Stomach (tissue), 9 donors: ENCODE measurements around the gene LAD1. TPM values are rescaled to one million over a fixed set of nuclear protein-coding genes. Genes with fewer than 3 reads are reported as not detected.
A peak's percentile ranks its signal among the peaks of the same experiment; 100 is the strongest.

Experiments used
- DNase-seq, 2 donors: peaks; one replicate each; pipeline versions ENCODE4 v3.0.0 to v3.0.0-alpha.2; 2013 to 2019
- H3K27ac ChIP-seq, 5 donors: fragments of 200-600 bp in 4 of 5; sonication (generic) in 4 of 5; one replicate each; pipeline ENCODE4 v1.5.1; 2013 to 2019; ENCODE audit warnings: mild to moderate bottlenecking in 1 of 5, moderate library complexity in 1 of 5
- H3K27me3 ChIP-seq, 3 donors: fragments of 200-600 bp; sonication (generic); one replicate each; pipeline ENCODE4 v1.5.1; 2017 to 2019; ENCODE audit warnings: mixed run types in 1 of 3
- H3K36me3 ChIP-seq, 4 donors: fragments of 200-600 bp; sonication (generic); 1 replicate in 3 of 4; 2 replicates in 1 of 4; pipeline ENCODE4 v1.5.1; 2016 to 2019
- H3K4me1 ChIP-seq, 4 donors: fragments of 200-600 bp; sonication (generic); one replicate each; pipeline ENCODE4 v1.5.1; 2016 to 2019
- H3K4me3 ChIP-seq, 4 donors: fragments of 200-600 bp; sonication (generic) in 3 of 4; one replicate each; pipeline ENCODE4 v1.5.1; 2016 to 2019; ENCODE audit warnings: mild to moderate bottlenecking in 1 of 4
- H3K9me3 ChIP-seq, 4 donors: fragments of 200-600 bp; sonication (generic); one replicate each; pipeline ENCODE4 v1.5.1; 2016 to 2019
- EP300 ChIP-seq: sonication (generic); formaldehyde crosslinking; IDR thresholded peaks from one replicate; pipeline ENCODE4 v1.6.1; 2017; ENCODE audit warnings: antibody characterized with exemption
- POLR2A ChIP-seq, 4 donors: fragments of 450-650 bp; IDR thresholded peaks; one replicate each; pipeline ENCODE4 v1.6.1; 2016; ENCODE audit warnings: antibody characterized with exemption in 4 of 4, control low read depth in 2 of 4, mild to moderate bottlenecking in 1 of 4, moderate library complexity in 1 of 4
- POLR2AphosphoS5 ChIP-seq, 3 donors: sonication (generic); formaldehyde crosslinking; IDR thresholded peaks; one replicate each; pipeline ENCODE4 v1.6.1; 2016; ENCODE audit warnings: antibody characterized with exemption in 3 of 3
- WGBS, 5 donors: extraction: QIAGEN DNeasy Blood & Tissue Kit in 3 of 5; methylation state at CpG; one replicate each; pipeline versions ENCODE4 v1.1.5 to v1.1.7; 2013 to 2018; 5-methylcytosine and 5-hydroxymethylcytosine counted together
- intact Hi-C: fragments of 100-400 bp; cut with DNase I; formaldehyde crosslinking; loops from one replicate; pipeline ENCODE4 v1.15.1; 2023; ENCODE audit warnings: low total_unique reads
- polyA plus RNA-seq, 3 donors: library from polyadenylated mRNA; stranded (reverse); fragments of 200-250 nt; gene quantifications; one replicate each; pipeline ENCODE4 v1.2.3, GENCODE V29; 2013
- total RNA-seq, 5 donors: library from RNA; depleted of rRNA; stranded (reverse); fragments of >200 nt; gene quantifications; one replicate each; pipeline versions ENCODE4 v1.1.0 to v1.2.3, GENCODE V29; 2014 to 2016
- TF ChIP-seq, protein P1 (sequence below), 7 experiments: fragments of 450-650 bp in 4 of 7; fragments of 200-600 bp in 3 of 7; sonication (generic) in 3 of 7; IDR thresholded peaks; one replicate each; pipeline ENCODE4 v1.5.1; 2016 to 2019; ENCODE audit warnings: antibody characterized with exemption in 7 of 7, control low read depth in 2 of 7, mild to moderate bottlenecking in 1 of 7
- donor health status: healthy with polysubstance abuse.
- donor health status: Bipolar disorder and iron deficiency.
- donor health status: healthy.

The LAD1 gene
- total and polyA plus RNA-seq, 8 donors, result 23.7 to 151 (median 50.9) TPM

DNA sequence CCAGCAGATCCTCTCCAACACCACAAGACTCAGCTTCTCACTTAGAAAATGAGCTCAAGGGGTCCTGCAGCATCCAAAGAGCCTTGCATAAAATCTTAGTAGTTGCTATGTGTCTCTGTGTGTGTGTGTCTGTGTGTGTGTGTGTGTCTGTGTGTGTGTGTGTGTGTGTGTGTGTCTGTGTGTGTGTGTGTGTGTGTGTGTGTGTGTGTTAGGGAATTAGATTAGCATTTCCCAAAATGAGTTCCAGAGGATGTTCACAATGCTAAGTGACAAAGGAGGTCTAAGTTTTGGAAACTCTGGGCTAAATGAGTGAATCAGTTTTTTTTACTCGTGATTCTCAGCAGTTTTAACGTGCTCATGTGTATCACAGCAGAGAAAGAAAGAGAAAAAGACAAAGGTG lies 52.1 kb downstream of the LAD1 start:
- H3K36me3 ChIP-seq, result no peaks in the 10 kb centered on the region
- DNase-seq, result no peak
- no peak for TF ChIP-seq EP300
- TF ChIP-seq POLR2AphosphoS5 (IDR thresholded peaks at IDR 0.05), result no peak
- TF ChIP-seq POLR2A (IDR thresholded peaks at IDR 0.05), result no peak
- TF ChIP-seq, protein P1, sequence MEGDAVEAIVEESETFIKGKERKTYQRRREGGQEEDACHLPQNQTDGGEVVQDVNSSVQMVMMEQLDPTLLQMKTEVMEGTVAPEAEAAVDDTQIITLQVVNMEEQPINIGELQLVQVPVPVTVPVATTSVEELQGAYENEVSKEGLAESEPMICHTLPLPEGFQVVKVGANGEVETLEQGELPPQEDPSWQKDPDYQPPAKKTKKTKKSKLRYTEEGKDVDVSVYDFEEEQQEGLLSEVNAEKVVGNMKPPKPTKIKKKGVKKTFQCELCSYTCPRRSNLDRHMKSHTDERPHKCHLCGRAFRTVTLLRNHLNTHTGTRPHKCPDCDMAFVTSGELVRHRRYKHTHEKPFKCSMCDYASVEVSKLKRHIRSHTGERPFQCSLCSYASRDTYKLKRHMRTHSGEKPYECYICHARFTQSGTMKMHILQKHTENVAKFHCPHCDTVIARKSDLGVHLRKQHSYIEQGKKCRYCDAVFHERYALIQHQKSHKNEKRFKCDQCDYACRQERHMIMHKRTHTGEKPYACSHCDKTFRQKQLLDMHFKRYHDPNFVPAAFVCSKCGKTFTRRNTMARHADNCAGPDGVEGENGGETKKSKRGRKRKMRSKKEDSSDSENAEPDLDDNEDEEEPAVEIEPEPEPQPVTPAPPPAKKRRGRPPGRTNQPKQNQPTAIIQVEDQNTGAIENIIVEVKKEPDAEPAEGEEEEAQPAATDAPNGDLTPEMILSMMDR (IDR thresholded peaks at IDR 0.05), result no peak
- 16 to 31% (median 23%) methylated on average over 2 of the region's 2 CpGs for WGBS, 5 donors
- H3K27me3 ChIP-seq, result peaks cover 0 to 23% (median 10%) of the 10 kb centered on the region in 3 donors
- no peak overlapping the region for H3K4me3 ChIP-seq
- intact Hi-C loops, result no loop called here
- H3K27ac ChIP-seq, result no peak overlapping the region
- H3K9me3 ChIP-seq, result peaks cover 0 to 6% (median 2%) of the 10 kb centered on the region in 4 donors
- H3K4me1 ChIP-seq, result no peaks in the 10 kb centered on the region

DNA sequence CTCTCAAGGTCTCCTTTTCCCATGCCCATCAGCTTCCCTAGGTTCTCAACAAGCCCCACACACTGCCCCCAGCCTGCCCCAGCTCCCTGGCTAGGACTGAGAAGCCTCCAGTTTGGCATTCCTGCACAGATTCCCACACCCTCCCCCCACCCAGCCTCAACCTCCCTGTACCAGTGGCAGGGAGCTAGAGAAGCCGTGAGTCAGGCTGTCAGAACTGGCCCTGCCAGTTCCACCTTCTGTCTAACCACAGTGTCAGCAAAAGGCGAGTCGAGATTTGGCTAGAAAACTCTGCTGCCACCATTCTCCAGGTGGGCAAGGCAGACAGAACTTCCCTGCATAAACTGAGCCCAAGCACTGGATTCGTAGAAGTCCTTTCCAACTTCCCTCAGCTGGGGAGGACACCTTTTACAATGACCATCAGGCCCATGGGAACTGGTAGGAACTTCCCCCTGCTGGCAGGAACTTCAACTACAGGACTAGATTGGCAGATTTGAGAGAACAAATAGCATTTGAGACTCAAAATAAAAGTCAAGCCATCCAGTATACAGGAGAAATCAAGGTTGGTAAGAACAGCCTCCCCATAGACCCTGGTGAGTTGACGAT lies 52.7 kb downstream of the LAD1 start:
- intact Hi-C loops, result no loop called here
- Histone ChIP-seq H3K4me1 (no peaks in the 10 kb centered on the region), H3K9me3 (peaks cover 0 to 8% (median 4%) of the 10 kb centered on the region in 4 donors), H3K4me3 (no peak overlapping the region), H3K36me3 (no peaks in the 10 kb centered on the region), H3K27me3 (peaks cover 0 to 23% (median 10%) of the 10 kb centered on the region in 3 donors), H3K27ac (no peak overlapping the region)
- 29 to 52% (median 46%) methylated on average over 4 to 5 of the region's 5 CpGs for WGBS, 5 donors
- DNase-seq, result peak; percentile 57 to 64
- no peak for TF ChIP-seq POLR2A (IDR thresholded peaks at IDR 0.05)
- TF ChIP-seq EP300, result no peak
- TF ChIP-seq POLR2AphosphoS5 (IDR thresholded peaks at IDR 0.05), result no peak
- TF ChIP-seq, protein P1 (IDR thresholded peaks at IDR 0.05), result peak in 5 of 7 experiments; percentile 35 to 43 (median 37)

DNA sequence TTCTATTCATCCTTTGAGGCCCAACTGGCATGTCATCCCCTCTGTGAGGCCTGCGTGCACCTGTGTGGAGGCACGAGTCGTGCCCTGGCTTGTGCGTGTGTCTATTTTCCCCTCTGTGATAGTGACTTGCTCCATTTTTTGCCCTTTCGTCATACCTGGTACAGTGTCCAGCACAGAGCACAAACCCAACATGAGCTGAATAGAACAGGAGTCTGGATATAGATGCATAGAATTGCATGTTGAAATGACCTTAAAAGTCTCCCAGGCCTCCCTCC lies 54.1 kb downstream of the LAD1 start:
- Histone ChIP-seq H3K9me3 (peaks cover 0 to 8% (median 4%) of the 10 kb centered on the region in 4 donors), H3K4me1 (no peaks in the 10 kb centered on the region), H3K27me3 (peaks cover 0 to 18% (median 10%) of the 10 kb centered on the region in 3 donors), H3K27ac (no peak overlapping the region), H3K4me3 (no peak overlapping the region), H3K36me3 (no peaks in the 10 kb centered on the region)
- TF ChIP-seq POLR2AphosphoS5 (IDR thresholded peaks at IDR 0.05) (no peak), POLR2A (IDR thresholded peaks at IDR 0.05) (no peak), EP300 (no peak)
- TF ChIP-seq, protein P1 (IDR thresholded peaks at IDR 0.05), result no peak
- whole genome bisulfite sequencing, 5 donors, result 74 to 95% (median 94%) methylated on average over 5 of the region's 5 CpGs
- intact Hi-C loops, result no loop called here
- no peak for DNase-seq

DNA sequence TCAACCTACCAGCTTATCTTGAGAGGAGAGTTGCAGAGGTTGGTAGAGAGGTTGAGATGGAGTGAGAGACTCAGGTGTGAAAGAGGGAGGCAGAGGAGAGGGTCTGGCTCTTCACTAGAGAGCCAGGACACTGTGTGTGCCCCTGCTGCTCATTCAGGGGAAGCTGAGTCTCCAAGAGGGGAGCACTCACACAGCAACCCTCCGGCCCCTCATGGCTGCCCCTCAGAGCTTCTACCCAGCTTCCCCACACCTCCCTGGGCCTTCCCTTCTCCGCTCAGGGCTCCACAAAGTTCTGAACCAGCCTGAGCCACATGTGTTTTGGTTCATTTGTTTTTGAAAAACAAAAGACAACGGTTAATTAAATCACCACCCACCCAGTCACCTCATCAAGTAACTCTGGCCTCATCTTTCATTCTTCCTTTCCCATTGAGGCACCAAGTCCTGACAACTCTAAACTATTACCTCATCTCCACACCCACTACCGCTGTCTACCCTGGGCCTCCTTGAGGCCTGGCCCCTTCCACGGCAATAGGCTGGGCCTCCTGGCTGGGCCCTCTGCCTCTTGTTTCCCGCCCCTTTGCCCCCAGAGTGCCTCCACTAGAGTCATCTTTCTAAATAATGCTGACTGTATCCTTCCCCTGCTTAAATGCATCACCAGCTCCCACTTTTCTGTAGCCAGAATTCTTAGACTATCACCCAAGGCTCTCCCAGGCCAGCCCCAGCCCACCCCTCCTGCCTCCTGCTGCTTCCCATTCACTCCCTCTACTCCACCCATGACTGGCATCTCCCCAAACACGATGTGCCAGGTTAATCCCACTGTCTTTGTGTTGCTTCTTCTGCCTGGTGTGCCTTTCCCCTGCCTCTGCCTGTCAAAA lies 54.7 kb downstream of the LAD1 start:
- Histone ChIP-seq H3K27me3 (peaks cover 0 to 18% (median 10%) of the 10 kb centered on the region in 3 donors), H3K36me3 (no peaks in the 10 kb centered on the region), H3K9me3 (peaks cover 0 to 8% (median 4%) of the 10 kb centered on the region in 4 donors), H3K27ac (no peak overlapping the region), H3K4me3 (no peak overlapping the region), H3K4me1 (no peaks in the 10 kb centered on the region)
- WGBS, 5 donors, result 67 to 75% (median 72%) methylated on average over 7 of the region's 7 CpGs
- no peak for DNase-seq
- intact Hi-C loops, result no loop called here
- TF ChIP-seq POLR2AphosphoS5 (IDR thresholded peaks at IDR 0.05) (no peak), EP300 (no peak), POLR2A (IDR thresholded peaks at IDR 0.05) (no peak)
- TF ChIP-seq, protein P1 (IDR thresholded peaks at IDR 0.05), result no peak
